ENCODE results near the gene ST6GALNAC1. TPM values are rescaled to one million over a fixed set of nuclear protein-coding genes. Genes with fewer than 3 reads are reported as not detected.
"Not testable (repeated sequence)": the region's sequence is repeated elsewhere in the genome, so short reads cannot be mapped to it uniquely, and the experiment has no call there.

The ST6GALNAC1 gene
- total and polyA plus RNA-seq, 4 donors = 0.16 to 2.1 (median 0.21) TPM; not detected in 1

GRCh38 chr17:76612465-76612864, 31.1 kb downstream of the ST6GALNAC1 start:
- no peak for TF ChIP-seq SP1 (IDR thresholded peaks at IDR 0.05)
- TF ChIP-seq, protein P1, sequence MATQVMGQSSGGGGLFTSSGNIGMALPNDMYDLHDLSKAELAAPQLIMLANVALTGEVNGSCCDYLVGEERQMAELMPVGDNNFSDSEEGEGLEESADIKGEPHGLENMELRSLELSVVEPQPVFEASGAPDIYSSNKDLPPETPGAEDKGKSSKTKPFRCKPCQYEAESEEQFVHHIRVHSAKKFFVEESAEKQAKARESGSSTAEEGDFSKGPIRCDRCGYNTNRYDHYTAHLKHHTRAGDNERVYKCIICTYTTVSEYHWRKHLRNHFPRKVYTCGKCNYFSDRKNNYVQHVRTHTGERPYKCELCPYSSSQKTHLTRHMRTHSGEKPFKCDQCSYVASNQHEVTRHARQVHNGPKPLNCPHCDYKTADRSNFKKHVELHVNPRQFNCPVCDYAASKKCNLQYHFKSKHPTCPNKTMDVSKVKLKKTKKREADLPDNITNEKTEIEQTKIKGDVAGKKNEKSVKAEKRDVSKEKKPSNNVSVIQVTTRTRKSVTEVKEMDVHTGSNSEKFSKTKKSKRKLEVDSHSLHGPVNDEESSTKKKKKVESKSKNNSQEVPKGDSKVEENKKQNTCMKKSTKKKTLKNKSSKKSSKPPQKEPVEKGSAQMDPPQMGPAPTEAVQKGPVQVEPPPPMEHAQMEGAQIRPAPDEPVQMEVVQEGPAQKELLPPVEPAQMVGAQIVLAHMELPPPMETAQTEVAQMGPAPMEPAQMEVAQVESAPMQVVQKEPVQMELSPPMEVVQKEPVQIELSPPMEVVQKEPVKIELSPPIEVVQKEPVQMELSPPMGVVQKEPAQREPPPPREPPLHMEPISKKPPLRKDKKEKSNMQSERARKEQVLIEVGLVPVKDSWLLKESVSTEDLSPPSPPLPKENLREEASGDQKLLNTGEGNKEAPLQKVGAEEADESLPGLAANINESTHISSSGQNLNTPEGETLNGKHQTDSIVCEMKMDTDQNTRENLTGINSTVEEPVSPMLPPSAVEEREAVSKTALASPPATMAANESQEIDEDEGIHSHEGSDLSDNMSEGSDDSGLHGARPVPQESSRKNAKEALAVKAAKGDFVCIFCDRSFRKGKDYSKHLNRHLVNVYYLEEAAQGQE (IDR thresholded peaks at IDR 0.05) = no peak
- TF ChIP-seq HNF4G (IDR thresholded peaks at IDR 0.05) = no peak
- no peak for TF ChIP-seq GABPA (IDR thresholded peaks at IDR 0.05 in 1 of 2, conservative IDR thresholded peaks at IDR 0.05 in 1 of 2)
- no peak for TF ChIP-seq TAF1 (conservative IDR thresholded peaks at IDR 0.05)
- TF ChIP-seq JUND (IDR thresholded peaks at IDR 0.05) = no peak
- no peak for TF ChIP-seq HNF4A (conservative IDR thresholded peaks at IDR 0.05)
- TF ChIP-seq, protein P2, sequence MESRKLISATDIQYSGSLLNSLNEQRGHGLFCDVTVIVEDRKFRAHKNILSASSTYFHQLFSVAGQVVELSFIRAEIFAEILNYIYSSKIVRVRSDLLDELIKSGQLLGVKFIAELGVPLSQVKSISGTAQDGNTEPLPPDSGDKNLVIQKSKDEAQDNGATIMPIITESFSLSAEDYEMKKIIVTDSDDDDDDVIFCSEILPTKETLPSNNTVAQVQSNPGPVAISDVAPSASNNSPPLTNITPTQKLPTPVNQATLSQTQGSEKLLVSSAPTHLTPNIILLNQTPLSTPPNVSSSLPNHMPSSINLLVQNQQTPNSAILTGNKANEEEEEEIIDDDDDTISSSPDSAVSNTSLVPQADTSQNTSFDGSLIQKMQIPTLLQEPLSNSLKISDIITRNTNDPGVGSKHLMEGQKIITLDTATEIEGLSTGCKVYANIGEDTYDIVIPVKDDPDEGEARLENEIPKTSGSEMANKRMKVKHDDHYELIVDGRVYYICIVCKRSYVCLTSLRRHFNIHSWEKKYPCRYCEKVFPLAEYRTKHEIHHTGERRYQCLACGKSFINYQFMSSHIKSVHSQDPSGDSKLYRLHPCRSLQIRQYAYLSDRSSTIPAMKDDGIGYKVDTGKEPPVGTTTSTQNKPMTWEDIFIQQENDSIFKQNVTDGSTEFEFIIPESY (IDR thresholded peaks at IDR 0.05) = no peak
- no peak for TF ChIP-seq RAD21 (IDR thresholded peaks at IDR 0.05)
- no peak for TF ChIP-seq FOXA1 (IDR thresholded peaks at IDR 0.05)
- WGBS = 88% methylated on average over 4 of the region's 4 CpGs
- Histone ChIP-seq H3K27me3 (ENCODE audit: control insufficient read depth in 4 of 4, insufficient read depth in 4 of 4, low read length in 3 of 4) (no peaks in the 10 kb centered on the region), H3K27ac (ENCODE audit: low read depth in 1 of 2, low read length in 2 of 2) (no peak overlapping the region), H3K9ac (ENCODE audit: low read depth in 1 of 2, low read length in 2 of 2) (no peak overlapping the region), H3K4me1 (ENCODE audit: control insufficient read depth in 4 of 4, insufficient read depth in 4 of 4, low read length in 3 of 4) (peaks cover 0 to 7% (median 5%) of the 10 kb centered on the region in 4 donors), H3K9me3 (ENCODE audit: control insufficient read depth in 4 of 4, low read length in 3 of 4) (no peaks in the 10 kb centered on the region), H3K4me3 (ENCODE audit: low read depth in 1 of 3, low read length in 3 of 3) (no peak overlapping the region), H3K36me3 (ENCODE audit: control insufficient read depth in 4 of 4, insufficient read depth in 3 of 4, low read depth in 1 of 4, low read length in 3 of 4) (no peaks in the 10 kb centered on the region)
- no peak for DNase-seq (ENCODE audit: low spot score)

- TF ChIP-seq RXRA (IDR thresholded peaks at IDR 0.05) (no peak), CTCF (IDR thresholded peaks at IDR 0.05; ENCODE audit: low read depth, low read length, missing input control) (no peak), FOXA2 (IDR thresholded peaks at IDR 0.05) (no peak), SP1 (IDR thresholded peaks at IDR 0.05) (no peak), FOXA1 (IDR thresholded peaks at IDR 0.05) (no peak), MAX (IDR thresholded peaks at IDR 0.05) (no peak), HNF4A (conservative IDR thresholded peaks at IDR 0.05) (no peak), RAD21 (IDR thresholded peaks at IDR 0.05) (no peak)
- TF ChIP-seq, protein P2 (IDR thresholded peaks at IDR 0.05) = no peak
- Histone ChIP-seq H3K36me3 (ENCODE audit: control insufficient read depth in 4 of 4, insufficient read depth in 3 of 4, low read depth in 1 of 4, low read length in 3 of 4) (no peaks in the 10 kb centered on the region), H3K4me3 (ENCODE audit: low read depth in 1 of 3, low read length in 3 of 3) (no peak overlapping the region), H3K9ac (ENCODE audit: low read depth in 1 of 2, low read length in 2 of 2) (no peak overlapping the region), H3K4me1 (ENCODE audit: control insufficient read depth in 4 of 4, insufficient read depth in 4 of 4, low read length in 3 of 4) (peaks cover 0 to 7% (median 5%) of the 10 kb centered on the region in 4 donors), H3K9me3 (ENCODE audit: control insufficient read depth in 4 of 4, low read length in 3 of 4) (no peaks in the 10 kb centered on the region), H3K27me3 (ENCODE audit: control insufficient read depth in 4 of 4, insufficient read depth in 4 of 4, low read length in 3 of 4) (no peaks in the 10 kb centered on the region), H3K27ac (ENCODE audit: low read depth in 1 of 2, low read length in 2 of 2) (no peak overlapping the region)
- no peak for DNase-seq (ENCODE audit: low spot score)
- 96% methylated on average over 4 of the region's 4 CpGs for WGBS
Observed at GRCh38 chr17:76611758-76612157, 31.8 kb downstream of the ST6GALNAC1 start.

GRCh38 chr17:76611080-76611749, 32.3 kb downstream of the ST6GALNAC1 start:
- H3K36me3 ChIP-seq (ENCODE audit: control insufficient read depth in 4 of 4, insufficient read depth in 3 of 4, low read depth in 1 of 4, low read length in 3 of 4); H3K27ac ChIP-seq (ENCODE audit: low read depth in 1 of 2, low read length in 2 of 2); H3K27me3 ChIP-seq (ENCODE audit: control insufficient read depth in 4 of 4, insufficient read depth in 4 of 4, low read length in 3 of 4); H3K9ac ChIP-seq (ENCODE audit: low read depth in 1 of 2, low read length in 2 of 2); H3K9me3 ChIP-seq (ENCODE audit: control insufficient read depth in 4 of 4, low read length in 3 of 4); H3K4me3 ChIP-seq (ENCODE audit: low read depth in 1 of 3, low read length in 3 of 3); DNase-seq (ENCODE audit: low spot score); H3K4me1 ChIP-seq (ENCODE audit: control insufficient read depth in 4 of 4, insufficient read depth in 4 of 4, low read length in 3 of 4): not testable (repeated sequence)
- WGBS = 65% methylated on average over 13 of the region's 13 CpGs
